Inferior parietal cortex (tissue), 1 donor: ENCODE data around the gene SPATA1.
"Not testable (repeated sequence)": the region's sequence is repeated elsewhere in the genome, so short reads cannot be mapped to it uniquely, and the experiment has no call there.

Experiments used
- DNase-seq: peaks from one replicate; pipeline ENCODE4 v3.0.0-alpha.2; 2016; ENCODE audit errors: extremely low spot score

SPATA1 gene

GRCh38 chr1:84506002-84506728 is at the start of gene SPATA1, which contains the start of gene GNG5:
Gene SPATA1 (plus strand): TSS chr1:84506386. CDS start chr1:84516360, 9,974 bp downstream.
Gene GNG5 (minus strand): TSS chr1:84506581. CDS start chr1:84506091, 490 bp downstream.
- peak; percentile 93 for DNase-seq

GRCh38 chr1:84462118-84462517 is 44.1 kb upstream of the SPATA1 start:
- no peak for DNase-seq

- no peak for DNase-seq
These were observed 38.9 kb upstream of the SPATA1 start for GRCh38 chr1:84467298-84467697.

GRCh38 chr1:84476225-84476624 is 30.0 kb upstream of the SPATA1 start:
- DNase-seq, result no peak

- DNase-seq, result peak; percentile 91
These were observed 27.0 kb upstream of the SPATA1 start, which contains the start of gene RPF1 for GRCh38 chr1:84478876-84479868. Gene RPF1 (plus strand): TSS chr1:84479266. CDS start chr1:84479282, 16 bp downstream.

GRCh38 chr1:84479998-84480397 is 26.2 kb upstream of the SPATA1 start:
- DNase-seq, result no peak

GRCh38 chr1:84480650-84481049 is 25.5 kb upstream of the SPATA1 start:
- DNase-seq, result no peak

- no peak for DNase-seq
These were observed 24.9 kb upstream of the SPATA1 start for GRCh38 chr1:84481317-84481716.

- no peak for DNase-seq
These were observed 18.1 kb upstream of the SPATA1 start for GRCh38 chr1:84488107-84488506.

- no peak for DNase-seq
These were observed 16.4 kb upstream of the SPATA1 start for GRCh38 chr1:84489766-84490165.

- no peak for DNase-seq
These were observed 13.5 kb upstream of the SPATA1 start for GRCh38 chr1:84492726-84493125.

- no peak for DNase-seq
These were observed 12.4 kb upstream of the SPATA1 start for GRCh38 chr1:84493747-84494146.

- no peak for DNase-seq
These were observed 9.7 kb upstream of the SPATA1 start for GRCh38 chr1:84496498-84496897.

- DNase-seq, result no peak
These were observed 8.4 kb upstream of the SPATA1 start for GRCh38 chr1:84497631-84498275.

- no peak for DNase-seq
These were observed 3.3 kb upstream of the SPATA1 start for GRCh38 chr1:84502927-84503326.

- DNase-seq, result no peak
These were observed 1.4 kb upstream of the SPATA1 start for GRCh38 chr1:84504580-84505492.

GRCh38 chr1:84505493-84506001 is 639 bp upstream of the SPATA1 start:
- DNase-seq, result peak; percentile 45

GRCh38 chr1:84506729-84507453 is 705 bp downstream of the SPATA1 start:
- no peak for DNase-seq

GRCh38 chr1:84507887-84508286 is 1.7 kb downstream of the SPATA1 start:
- DNase-seq, result not testable (repeated sequence)

GRCh38 chr1:84508510-84508909 is 2.3 kb downstream of the SPATA1 start:
- no peak for DNase-seq
